HepG2 (cell line): Measurements from ENCODE around the gene ZNF524. TPM values are rescaled to one million over a fixed set of nuclear protein-coding genes. Genes with fewer than 3 reads are reported as not detected.

ENCODE experiments used
- ATF3 ChIP-seq: sonication (generic); formaldehyde crosslinking; IDR thresholded peaks from 2 replicates; pipeline ENCODE4 v1.4.0; 2020; ENCODE audit warnings: missing genetic modification reagents
- HMGA1 ChIP-seq: sonication (generic); formaldehyde crosslinking; conservative IDR thresholded peaks from 2 replicates; pipeline ENCODE4 v1.4.0; 2020; ENCODE audit warnings: missing genetic modification reagents
- KDM4B ChIP-seq: sonication (generic); formaldehyde crosslinking; IDR thresholded peaks from 2 replicates; pipeline ENCODE4 v1.4.0; 2020; ENCODE audit warnings: missing genetic modification reagents
- KDM5B ChIP-seq: sonication (generic); formaldehyde crosslinking; IDR thresholded peaks from 2 replicates; pipeline ENCODE4 v1.4.0; 2020; ENCODE audit warnings: missing genetic modification reagents, mild to moderate bottlenecking, borderline replicate concordance
- TBP ChIP-seq: sonication (generic); formaldehyde crosslinking; IDR thresholded peaks from 2 replicates; pipeline ENCODE4 v1.5.0; 2020; ENCODE audit warnings: missing genetic modification reagents
- TEAD2 ChIP-seq: sonication (generic); formaldehyde crosslinking; IDR thresholded peaks from 2 replicates; pipeline ENCODE4 v1.9.0; 2021; ENCODE audit warnings: missing genetic modification reagents
- WIZ ChIP-seq: sonication (generic); formaldehyde crosslinking; IDR thresholded peaks from 2 replicates; pipeline ENCODE4 v1.5.1; 2020; ENCODE audit warnings: mild to moderate bottlenecking, missing genetic modification reagents
- ZFY ChIP-seq: sonication (generic); formaldehyde crosslinking; IDR thresholded peaks from 2 replicates; pipeline ENCODE4 v1.4.0; 2020; ENCODE audit warnings: missing genetic modification reagents
- ZMYM3 ChIP-seq: sonication (generic); formaldehyde crosslinking; IDR thresholded peaks from 2 replicates; pipeline ENCODE4 v1.5.1; 2020; ENCODE audit warnings: mild to moderate bottlenecking, missing genetic modification reagents
- ZNF775 ChIP-seq: sonication (generic); formaldehyde crosslinking; IDR thresholded peaks from 2 replicates; pipeline ENCODE4 v1.4.0; 2020; ENCODE audit warnings: missing genetic modification reagents, mild to moderate bottlenecking, moderate library complexity, borderline replicate concordance
- polyA plus RNA-seq, 8 experiments: library from polyadenylated mRNA; depleted of rRNA in 3 of 8; stranded (reverse) in 7 of 8; unstranded in 1 of 8; fragments of >200 nt; fragmentation: Illumina TruSeq in 4 of 8; extraction: Trizol in 4 of 8; gene quantifications; 2 replicates each; pipeline versions ENCODE4 v1.2.1 to v1.2.3, GENCODE V29; 2011 to 2016; ENCODE audit warnings: low read depth in 4 of 8, missing spikeins in 1 of 8, mixed read lengths in 1 of 8; ENCODE audit not compliant: insufficient read depth in 1 of 8
- total RNA-seq, 5 experiments: library from RNA; depleted of rRNA; stranded (reverse); fragments of >200 nt; fragmentation: Illumina TruSeq; extraction: Trizol; gene quantifications; 2 replicates each; pipeline ENCODE4 v1.2.3, GENCODE V29; 2016; ENCODE audit warnings: low read depth in 1 of 5
- TF ChIP-seq, protein P1 (sequence below), 2 experiments: fragments of 450-650 bp in 1 of 2; sonication (generic) in 1 of 2; formaldehyde crosslinking in 1 of 2; IDR thresholded peaks; 2 replicates each; pipeline versions ENCODE4 v1.6.1 to v1.8.0; 2016 to 2022; ENCODE audit warnings: antibody characterized with exemption in 1 of 2, mild to moderate bottlenecking in 1 of 2, missing genetic modification reagents in 1 of 2
- TF ChIP-seq, protein P2 (sequence below): sonication (generic); formaldehyde crosslinking; IDR thresholded peaks from 2 replicates; pipeline ENCODE4 v1.5.1; 2020; ENCODE audit warnings: mild to moderate bottlenecking, missing genetic modification reagents, moderate library complexity
- TF ChIP-seq, protein P3 (sequence below): sonication (generic); formaldehyde crosslinking; conservative IDR thresholded peaks from 2 replicates; pipeline ENCODE4 v1.4.0; 2020; ENCODE audit warnings: missing genetic modification reagents

Gene ZNF524
- total and polyA plus RNA-seq, 2 of the 13 experiments (the other 11 are each of a cell fraction or from before 2014, with no cell fraction given) = 3.2 to 4.6 TPM

DNA sequence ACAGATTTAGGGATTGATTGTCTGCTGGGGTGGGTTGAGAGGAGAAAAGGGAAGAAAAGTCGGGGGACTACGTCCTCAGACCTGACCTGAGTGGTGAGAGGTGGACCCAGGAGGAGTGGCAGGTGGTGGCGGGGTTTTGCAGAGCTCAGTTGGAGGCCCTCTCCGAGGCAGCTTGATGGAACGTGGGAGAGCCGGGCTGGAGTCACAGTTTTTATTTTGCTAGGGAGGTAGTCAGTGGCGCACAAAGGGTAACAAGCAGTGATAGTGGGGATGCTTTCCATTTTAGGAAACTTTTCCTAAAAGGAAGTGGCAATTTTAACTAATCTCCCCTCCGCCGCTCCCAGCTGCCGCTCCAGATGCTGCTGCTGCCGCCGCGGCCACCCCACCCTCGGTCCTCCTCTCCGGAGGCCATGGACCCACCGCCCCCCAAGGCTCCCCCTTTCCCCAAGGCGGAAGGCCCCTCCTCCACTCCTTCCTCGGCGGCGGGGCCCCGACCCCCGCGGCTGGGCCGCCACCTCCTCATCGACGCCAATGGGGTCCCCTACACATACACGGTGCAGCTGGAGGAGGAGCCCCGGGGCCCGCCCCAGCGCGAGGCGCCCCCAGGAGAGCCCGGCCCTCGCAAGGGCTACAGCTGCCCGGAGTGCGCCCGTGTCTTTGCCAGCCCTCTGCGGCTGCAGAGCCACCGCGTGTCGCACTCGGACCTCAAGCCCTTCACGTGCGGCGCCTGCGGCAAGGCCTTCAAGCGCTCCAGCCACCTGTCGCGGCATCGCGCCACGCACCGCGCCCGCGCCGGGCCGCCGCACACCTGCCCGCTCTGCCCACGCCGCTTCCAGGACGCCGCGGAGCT is 42.3 kb downstream of the ZNF524 start (continued):
- TF ChIP-seq, protein P1, sequence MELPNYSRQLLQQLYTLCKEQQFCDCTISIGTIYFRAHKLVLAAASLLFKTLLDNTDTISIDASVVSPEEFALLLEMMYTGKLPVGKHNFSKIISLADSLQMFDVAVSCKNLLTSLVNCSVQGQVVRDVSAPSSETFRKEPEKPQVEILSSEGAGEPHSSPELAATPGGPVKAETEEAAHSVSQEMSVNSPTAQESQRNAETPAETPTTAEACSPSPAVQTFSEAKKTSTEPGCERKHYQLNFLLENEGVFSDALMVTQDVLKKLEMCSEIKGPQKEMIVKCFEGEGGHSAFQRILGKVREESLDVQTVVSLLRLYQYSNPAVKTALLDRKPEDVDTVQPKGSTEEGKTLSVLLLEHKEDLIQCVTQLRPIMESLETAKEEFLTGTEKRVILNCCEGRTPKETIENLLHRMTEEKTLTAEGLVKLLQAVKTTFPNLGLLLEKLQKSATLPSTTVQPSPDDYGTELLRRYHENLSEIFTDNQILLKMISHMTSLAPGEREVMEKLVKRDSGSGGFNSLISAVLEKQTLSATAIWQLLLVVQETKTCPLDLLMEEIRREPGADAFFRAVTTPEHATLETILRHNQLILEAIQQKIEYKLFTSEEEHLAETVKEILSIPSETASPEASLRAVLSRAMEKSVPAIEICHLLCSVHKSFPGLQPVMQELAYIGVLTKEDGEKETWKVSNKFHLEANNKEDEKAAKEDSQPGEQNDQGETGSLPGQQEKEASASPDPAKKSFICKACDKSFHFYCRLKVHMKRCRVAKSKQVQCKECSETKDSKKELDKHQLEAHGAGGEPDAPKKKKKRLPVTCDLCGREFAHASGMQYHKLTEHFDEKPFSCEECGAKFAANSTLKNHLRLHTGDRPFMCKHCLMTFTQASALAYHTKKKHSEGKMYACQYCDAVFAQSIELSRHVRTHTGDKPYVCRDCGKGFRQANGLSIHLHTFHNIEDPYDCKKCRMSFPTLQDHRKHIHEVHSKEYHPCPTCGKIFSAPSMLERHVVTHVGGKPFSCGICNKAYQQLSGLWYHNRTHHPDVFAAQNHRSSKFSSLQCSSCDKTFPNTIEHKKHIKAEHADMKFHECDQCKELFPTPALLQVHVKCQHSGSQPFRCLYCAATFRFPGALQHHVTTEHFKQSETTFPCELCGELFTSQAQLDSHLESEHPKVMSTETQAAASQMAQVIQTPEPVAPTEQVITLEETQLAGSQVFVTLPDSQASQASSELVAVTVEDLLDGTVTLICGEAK (IDR thresholded peaks at IDR 0.05) = no peak
- TF ChIP-seq, protein P1 (CRISPR knock-in tag; IDR thresholded peaks at IDR 0.05) = peak; percentile 61; the same call in 1 of the 2 replicates
- TF ChIP-seq WIZ (CRISPR knock-in tag) = no peak
- TF ChIP-seq TEAD2 (CRISPR knock-in tag) = no peak
- TF ChIP-seq, protein P2, sequence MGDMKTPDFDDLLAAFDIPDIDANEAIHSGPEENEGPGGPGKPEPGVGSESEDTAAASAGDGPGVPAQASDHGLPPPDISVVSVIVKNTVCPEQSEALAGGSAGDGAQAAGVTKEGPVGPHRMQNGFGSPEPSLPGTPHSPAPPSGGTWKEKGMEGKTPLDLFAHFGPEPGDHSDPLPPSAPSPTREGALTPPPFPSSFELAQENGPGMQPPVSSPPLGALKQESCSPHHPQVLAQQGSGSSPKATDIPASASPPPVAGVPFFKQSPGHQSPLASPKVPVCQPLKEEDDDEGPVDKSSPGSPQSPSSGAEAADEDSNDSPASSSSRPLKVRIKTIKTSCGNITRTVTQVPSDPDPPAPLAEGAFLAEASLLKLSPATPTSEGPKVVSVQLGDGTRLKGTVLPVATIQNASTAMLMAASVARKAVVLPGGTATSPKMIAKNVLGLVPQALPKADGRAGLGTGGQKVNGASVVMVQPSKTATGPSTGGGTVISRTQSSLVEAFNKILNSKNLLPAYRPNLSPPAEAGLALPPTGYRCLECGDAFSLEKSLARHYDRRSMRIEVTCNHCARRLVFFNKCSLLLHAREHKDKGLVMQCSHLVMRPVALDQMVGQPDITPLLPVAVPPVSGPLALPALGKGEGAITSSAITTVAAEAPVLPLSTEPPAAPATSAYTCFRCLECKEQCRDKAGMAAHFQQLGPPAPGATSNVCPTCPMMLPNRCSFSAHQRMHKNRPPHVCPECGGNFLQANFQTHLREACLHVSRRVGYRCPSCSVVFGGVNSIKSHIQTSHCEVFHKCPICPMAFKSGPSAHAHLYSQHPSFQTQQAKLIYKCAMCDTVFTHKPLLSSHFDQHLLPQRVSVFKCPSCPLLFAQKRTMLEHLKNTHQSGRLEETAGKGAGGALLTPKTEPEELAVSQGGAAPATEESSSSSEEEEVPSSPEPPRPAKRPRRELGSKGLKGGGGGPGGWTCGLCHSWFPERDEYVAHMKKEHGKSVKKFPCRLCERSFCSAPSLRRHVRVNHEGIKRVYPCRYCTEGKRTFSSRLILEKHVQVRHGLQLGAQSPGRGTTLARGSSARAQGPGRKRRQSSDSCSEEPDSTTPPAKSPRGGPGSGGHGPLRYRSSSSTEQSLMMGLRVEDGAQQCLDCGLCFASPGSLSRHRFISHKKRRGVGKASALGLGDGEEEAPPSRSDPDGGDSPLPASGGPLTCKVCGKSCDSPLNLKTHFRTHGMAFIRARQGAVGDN = peak; percentile 81; the same call in 1 of the 2 replicates
- no peak for TF ChIP-seq ZMYM3 (CRISPR knock-in tag)
- TF ChIP-seq KDM5B (CRISPR knock-in tag) = no peak
- TF ChIP-seq HMGA1 (CRISPR knock-in tag) = no peak
- TF ChIP-seq TBP (CRISPR knock-in tag) = no peak
- TF ChIP-seq ATF3 (CRISPR knock-in tag) = no peak
- no peak for TF ChIP-seq ZNF775
- TF ChIP-seq ZFY (CRISPR knock-in tag) = peak; percentile 22
- TF ChIP-seq, protein P3, sequence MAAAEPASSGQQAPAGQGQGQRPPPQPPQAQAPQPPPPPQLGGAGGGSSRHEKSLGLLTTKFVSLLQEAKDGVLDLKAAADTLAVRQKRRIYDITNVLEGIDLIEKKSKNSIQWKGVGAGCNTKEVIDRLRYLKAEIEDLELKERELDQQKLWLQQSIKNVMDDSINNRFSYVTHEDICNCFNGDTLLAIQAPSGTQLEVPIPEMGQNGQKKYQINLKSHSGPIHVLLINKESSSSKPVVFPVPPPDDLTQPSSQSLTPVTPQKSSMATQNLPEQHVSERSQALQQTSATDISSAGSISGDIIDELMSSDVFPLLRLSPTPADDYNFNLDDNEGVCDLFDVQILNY = no peak
- no peak for TF ChIP-seq KDM4B
